ENCODE results near the gene KCNMA1. TPM values are rescaled to one million over a fixed set of nuclear protein-coding genes. Genes with fewer than 3 reads are reported as not detected.

The KCNMA1 gene
- total and polyA plus RNA-seq, 3 donors from 2014 or later: 13.6 to 36.1 (median 24.7) TPM

GRCh38 chr10:77643795-77644468 is 6.3 kb upstream of the KCNMA1 start:
- no peak overlapping the region for H3K4me3 ChIP-seq
- 59 to 64% methylated on average over 5 to 6 of the region's 6 CpGs for WGBS, 2 donors
- H3K4me1 ChIP-seq: no peaks in the 10 kb centered on the region
- H3K27me3 ChIP-seq: no peaks in the 10 kb centered on the region
- TF ChIP-seq POLR2A (IDR thresholded peaks at IDR 0.05) (no peak), CTCF (IDR thresholded peaks at IDR 0.05) (peak; percentile 32 to 49 (median 47))
- no peaks in the 10 kb centered on the region for H3K9me3 ChIP-seq
- intact Hi-C loops (cut with DNase I; ENCODE audit: low total_unique reads): no loop called here
- DNase-seq: peak; percentile 43
- H3K27ac ChIP-seq: no peak overlapping the region
- H3K36me3 ChIP-seq (ENCODE audit: low read depth, missing control alignments): no peaks in the 10 kb centered on the region

GRCh38 chr10:77641788-77642397 is 4.3 kb upstream of the KCNMA1 start:
- TF ChIP-seq CTCF (IDR thresholded peaks at IDR 0.05) (peak; percentile 89 to 96 (median 91)), POLR2A (IDR thresholded peaks at IDR 0.05) (no peak)
- H3K36me3 ChIP-seq (ENCODE audit: low read depth, missing control alignments): no peaks in the 10 kb centered on the region
- 6 to 8% methylated on average over 5 of the region's 5 CpGs for WGBS, 2 donors
- no peaks in the 10 kb centered on the region for H3K27me3 ChIP-seq
- H3K4me3 ChIP-seq: no peak overlapping the region
- peak; percentile 90 for DNase-seq
- intact Hi-C loops (cut with DNase I; ENCODE audit: low total_unique reads): no loop called here
- H3K4me1 ChIP-seq: peaks cover under 1% of the 10 kb centered on the region
- H3K27ac ChIP-seq: no peak overlapping the region
- no peaks in the 10 kb centered on the region for H3K9me3 ChIP-seq

- Histone ChIP-seq H3K36me3 (ENCODE audit: low read depth, missing control alignments) (no peaks in the 10 kb centered on the region), H3K27ac (no peak overlapping the region), H3K4me1 (peaks cover 3% of the 10 kb centered on the region), H3K27me3 (no peaks in the 10 kb centered on the region), H3K4me3 (no peak overlapping the region), H3K9me3 (no peaks in the 10 kb centered on the region)
- TF ChIP-seq CTCF (IDR thresholded peaks at IDR 0.05) (no peak), POLR2A (IDR thresholded peaks at IDR 0.05) (no peak)
- no peak for DNase-seq
- intact Hi-C loops (cut with DNase I; ENCODE audit: low total_unique reads): no loop called here
- WGBS, 2 donors: 40 to 46% methylated on average over 1 of the region's 1 CpG
Observed at GRCh38 chr10:77641344-77641743, 3.7 kb upstream of the KCNMA1 start.

GRCh38 chr10:77640167-77640566 is 2.6 kb upstream of the KCNMA1 start:
- Histone ChIP-seq H3K9me3 (no peaks in the 10 kb centered on the region), H3K27ac (no peak overlapping the region), H3K4me3 (no peak overlapping the region), H3K27me3 (no peaks in the 10 kb centered on the region), H3K36me3 (ENCODE audit: low read depth, missing control alignments) (no peaks in the 10 kb centered on the region), H3K4me1 (peaks cover 3% of the 10 kb centered on the region)
- intact Hi-C loops (cut with DNase I; ENCODE audit: low total_unique reads): no loop called here
- WGBS, 2 donors: 80 to 96% methylated on average over 2 to 3 of the region's 3 CpGs
- no peak for DNase-seq
- TF ChIP-seq POLR2A (IDR thresholded peaks at IDR 0.05): no peak
- TF ChIP-seq CTCF (IDR thresholded peaks at IDR 0.05): no peak
